NCI-H1105 treated with DMSO at 0.1 percent for 48 hours (cell line): Measurements from ENCODE around the gene PLP2.
"Not testable (repeated sequence)": the region's sequence is repeated elsewhere in the genome, so short reads cannot be mapped to it uniquely, and the experiment has no call there.

ENCODE experiments used
- DNase-seq: peaks from one replicate; lab custom pipeline; 2025; lab: John Stamatoyannopoulos, UW

Gene PLP2

GRCh38 chrX:49171752-49172279, at the start of gene PLP2:
PLP2 (plus strand) TSS chrX:49171898; CDS start chrX:49172001, 103 bp downstream.
- DNase-seq: peak; percentile 29

DNA sequence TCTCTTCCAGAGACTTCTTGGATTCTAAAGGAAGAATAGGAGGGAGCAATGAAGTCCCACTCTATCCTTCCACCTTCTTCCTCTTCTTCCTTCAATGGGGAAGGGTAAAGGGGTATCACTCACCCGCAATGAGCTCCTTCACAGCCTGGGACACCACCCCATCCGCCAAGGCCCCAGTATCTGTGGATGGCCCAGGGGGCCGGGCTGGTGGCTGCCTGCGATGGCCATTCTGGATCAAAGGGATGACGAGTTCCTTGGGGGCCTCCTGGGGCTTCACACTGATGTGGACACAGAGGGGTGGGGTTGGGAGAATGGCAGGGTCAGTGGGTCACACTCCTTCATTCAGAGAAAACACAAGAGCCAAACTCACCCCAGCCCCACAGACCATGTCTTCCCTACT, 49.2 kb upstream of the PLP2 start:
- no peak for DNase-seq

DNA sequence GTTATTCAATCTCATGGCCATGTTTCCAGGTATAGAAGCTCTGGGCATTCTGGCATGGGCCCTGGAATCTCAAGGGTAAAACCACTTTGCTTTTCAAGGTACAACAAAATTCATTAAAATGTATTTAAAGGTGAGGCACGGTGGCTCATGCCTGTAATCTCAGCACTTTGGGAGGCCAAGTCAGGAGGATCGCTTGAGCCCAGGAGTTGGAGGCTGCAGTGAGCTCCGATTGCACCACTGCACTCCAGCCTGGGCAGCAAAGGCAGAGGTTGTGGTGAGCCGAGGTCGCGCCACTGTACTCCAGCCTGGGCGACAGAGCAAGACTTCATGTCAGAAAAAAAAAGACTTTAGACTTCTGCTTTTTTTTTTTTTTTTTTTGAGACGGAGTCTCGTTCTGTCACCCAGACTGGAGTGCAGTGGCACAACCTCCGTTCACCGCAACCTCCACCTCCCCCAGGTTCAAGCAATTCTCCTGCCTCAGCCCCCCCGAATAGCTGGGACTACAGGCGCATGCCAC, 43.9 kb upstream of the PLP2 start:
- DNase-seq: not testable (repeated sequence)

GRCh38 chrX:49129427-49129826, 42.3 kb upstream of the PLP2 start:
- DNase-seq: no peak

DNA sequence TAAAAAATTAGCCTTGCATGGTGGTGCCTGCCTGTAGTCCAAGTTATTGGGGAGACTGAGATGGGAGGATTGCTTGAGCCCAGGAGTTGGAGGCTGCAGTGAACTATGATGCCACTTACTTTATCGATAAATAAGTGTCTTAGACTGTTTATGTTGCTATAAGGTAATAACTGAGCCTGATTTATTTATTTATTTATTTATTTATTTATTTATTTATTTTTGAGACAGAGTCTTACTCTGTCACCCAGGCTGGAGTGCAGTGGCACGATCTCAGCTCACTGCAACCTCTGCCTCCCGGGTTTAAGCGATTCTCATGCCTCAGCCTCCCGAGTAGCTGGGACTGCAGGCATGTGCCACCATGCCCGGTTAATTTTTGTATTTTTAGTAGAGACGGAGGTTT, 39.4 kb upstream of the PLP2 start:
- not testable (repeated sequence) for DNase-seq

- no peak for DNase-seq
Observed at GRCh38 chrX:49133759-49134158, 37.9 kb upstream of the PLP2 start.

DNA sequence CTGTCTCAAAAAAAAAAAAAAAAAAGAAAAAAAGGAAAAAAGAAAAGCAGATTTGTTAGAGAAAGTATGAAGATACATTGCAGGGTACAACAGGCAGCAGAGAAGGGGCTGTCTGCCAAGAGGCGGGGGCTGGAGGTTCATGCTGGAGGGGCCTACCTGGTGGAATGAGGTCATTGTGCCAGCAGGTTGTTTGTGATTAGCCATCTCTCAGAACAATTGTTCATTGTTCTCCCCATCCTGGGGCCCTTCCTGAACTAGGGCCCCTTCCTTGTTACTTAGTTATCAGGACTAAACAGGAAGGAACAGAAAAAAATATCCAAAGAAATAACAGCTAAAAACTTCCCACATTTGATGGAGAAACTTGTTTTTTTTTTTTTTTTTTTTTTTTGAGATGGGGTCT, 34.2 kb upstream of the PLP2 start:
- DNase-seq: no peak

DNA sequence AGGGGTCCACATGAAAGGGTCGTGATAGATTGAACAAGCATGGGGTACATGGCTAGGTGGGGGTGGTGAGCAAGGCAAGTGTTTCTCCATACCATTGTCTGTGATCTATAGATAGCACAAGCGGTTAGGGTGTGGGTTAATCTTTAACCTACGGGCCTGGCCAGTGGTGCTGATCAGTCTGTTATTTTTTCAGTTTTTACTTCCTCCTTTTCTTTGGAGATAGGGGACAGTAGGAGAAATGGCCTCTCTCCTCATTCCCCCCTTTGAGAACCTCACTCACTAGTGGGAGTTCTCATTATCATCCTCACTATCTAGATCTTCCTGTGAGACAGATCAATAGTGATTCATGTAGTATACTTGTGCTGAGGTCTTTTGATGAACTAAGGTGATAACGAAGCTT, 32.0 kb upstream of the PLP2 start:
- DNase-seq: no peak

DNA sequence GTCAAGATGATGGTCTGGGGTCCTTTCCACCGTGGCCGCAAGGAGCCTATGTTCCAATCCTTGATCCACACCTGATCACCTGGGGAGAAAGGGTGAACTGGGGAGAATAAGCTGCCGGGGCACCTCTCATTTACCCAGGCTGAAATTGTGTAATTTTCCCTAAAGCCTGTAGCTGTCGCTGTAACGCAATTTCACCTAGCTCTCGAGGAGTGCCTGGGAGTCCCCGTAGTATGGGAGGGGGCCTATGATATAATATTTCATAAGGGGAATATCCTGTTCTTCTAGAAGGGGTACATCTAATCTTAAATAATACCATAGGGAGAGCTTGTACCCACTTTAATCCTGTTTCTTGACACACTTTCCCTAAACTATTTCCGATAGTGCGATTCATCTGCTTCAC, 29.4 kb upstream of the PLP2 start:
- DNase-seq: not testable (repeated sequence)

- not testable (repeated sequence) for DNase-seq
Observed at GRCh38 chrX:49143154-49143553, 28.5 kb upstream of the PLP2 start.

GRCh38 chrX:49147282-49147681, 24.4 kb upstream of the PLP2 start:
- DNase-seq: no peak

DNA sequence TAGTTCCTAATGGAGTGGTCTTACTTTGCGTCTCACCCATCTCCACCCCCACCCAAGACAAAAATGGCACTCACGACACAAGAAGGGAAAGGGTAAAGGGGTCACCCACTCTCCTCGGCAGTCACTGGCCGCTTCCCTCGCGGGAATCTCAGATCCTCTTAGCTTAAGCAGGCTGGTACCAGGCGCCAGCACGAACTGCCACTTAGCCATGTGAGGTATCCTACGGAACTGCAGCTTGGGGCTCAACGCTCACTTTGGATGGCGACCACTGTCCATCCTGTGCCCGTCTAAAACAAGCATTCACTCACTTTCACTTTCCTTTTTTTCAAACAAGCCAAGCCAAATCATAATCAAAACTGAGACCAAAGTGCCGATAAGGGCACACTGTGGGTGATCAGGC, 23.8 kb upstream of the PLP2 start:
- DNase-seq: no peak

DNA sequence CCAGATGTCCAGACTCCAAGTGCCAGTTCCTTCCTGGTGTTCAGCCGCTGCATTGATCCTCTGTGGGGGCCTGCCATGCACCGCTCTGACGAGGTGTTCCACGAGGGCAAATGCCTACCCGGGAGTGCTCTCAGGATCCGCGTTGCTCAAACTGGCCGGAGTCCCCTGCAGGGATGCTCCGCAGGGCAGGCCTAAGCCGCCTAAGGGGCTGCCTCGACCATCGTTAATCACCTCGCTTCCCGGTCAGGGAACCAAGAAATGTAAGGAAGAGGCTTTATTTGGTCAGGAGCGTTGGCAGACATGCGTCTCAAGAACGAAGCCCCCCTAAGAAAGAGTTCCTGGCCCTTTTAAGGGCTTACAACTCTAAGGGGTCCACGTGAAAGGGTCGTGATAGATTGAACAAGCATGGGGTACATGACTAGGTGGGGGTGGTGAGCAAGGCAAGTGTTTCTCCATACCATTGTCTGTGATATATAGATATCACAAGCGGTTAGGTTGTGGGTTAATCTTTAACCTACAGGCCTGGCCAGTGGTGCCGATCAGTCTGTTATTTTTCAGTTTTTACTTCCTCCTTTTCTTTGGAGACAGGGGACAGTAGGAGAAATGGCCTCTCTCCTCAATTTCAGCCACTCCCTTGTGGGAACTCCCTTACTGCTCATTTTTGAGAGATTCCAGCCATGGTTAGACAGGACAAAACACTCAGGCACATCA, 23.2 kb upstream of the PLP2 start:
- not testable (repeated sequence) for DNase-seq

DNA sequence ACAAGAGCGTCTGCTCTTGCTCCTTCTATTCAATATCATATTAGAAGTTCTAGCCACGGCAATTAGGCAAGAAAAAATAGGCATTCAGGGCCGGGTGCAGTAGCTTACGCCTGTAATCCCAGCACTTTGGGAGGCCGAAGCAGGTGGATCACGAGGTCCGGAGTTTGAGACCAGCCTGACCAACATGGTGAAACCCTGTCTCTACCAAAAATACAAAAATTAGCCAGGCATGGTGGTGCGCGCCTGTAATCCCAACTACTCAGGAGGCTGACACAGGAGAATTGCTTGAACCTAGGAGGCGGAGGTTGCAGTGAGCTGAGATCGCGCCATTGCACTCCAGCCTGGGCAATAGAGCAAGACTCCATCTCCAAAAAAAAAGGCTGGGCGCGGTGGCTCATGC, 22.4 kb upstream of the PLP2 start:
- DNase-seq: not testable (repeated sequence)

DNA sequence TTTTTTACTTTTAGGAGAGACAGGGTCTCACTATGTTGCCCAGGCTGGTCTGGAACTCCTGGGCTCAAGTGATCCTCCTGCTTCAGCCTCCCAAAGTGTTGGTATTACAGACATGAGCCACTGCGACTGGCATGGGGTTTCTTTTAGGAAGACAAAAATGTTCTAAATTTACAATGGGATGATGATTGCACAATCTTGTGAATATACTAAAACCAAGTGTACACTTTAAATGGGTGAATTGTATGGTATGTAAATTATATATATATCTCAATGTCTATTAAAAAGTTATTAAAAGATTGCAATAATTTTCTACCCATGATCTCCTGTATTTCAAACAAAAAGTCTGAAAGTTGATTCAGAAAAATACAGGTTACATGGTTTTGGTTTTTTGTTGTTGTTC, 18.2 kb upstream of the PLP2 start:
- DNase-seq: no peak

GRCh38 chrX:49155243-49155899, 16.3 kb upstream of the PLP2 start:
- peak; percentile 27 for DNase-seq

GRCh38 chrX:49155900-49156837, 15.5 kb upstream of the PLP2 start:
- peak; percentile 75 for DNase-seq

DNA sequence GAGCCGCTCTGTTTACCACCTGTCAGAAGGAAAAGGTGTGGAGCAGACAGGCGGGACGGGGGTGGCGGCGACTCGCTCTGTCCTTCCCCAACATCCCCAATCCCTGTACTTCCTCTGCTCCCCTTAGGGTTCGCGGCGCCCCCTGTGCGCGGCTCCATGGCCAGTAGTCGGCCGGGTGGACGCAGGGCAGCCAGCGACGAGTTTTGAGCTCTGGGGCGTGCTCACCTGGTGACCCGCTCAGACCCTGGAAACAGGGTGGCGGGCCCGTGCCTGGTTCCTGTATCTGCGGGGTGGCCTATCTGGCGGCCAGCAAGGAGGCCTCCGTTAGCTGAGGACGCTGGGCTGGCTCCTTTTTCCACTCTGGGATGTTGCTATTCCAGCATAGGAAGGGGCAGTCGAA, 14.5 kb upstream of the PLP2 start:
- DNase-seq: no peak

DNA sequence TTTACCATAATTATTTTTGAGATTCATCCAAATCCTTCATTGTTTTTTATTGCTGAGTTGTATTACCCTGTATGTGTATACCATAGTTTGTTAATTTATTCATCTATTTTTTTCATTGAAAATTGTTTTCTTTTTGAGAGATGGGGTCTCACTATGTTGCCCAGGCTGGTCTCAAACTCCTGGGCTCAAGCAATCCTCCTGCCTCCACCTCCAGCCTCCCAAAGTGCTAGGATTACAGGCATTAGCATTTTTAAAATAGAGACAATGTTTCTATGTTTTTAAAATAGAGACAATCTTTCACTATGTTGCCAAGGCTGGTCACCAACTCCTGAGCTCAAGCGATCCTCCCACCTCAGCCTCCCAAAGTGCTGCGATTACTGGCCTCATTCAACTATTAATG, 10.8 kb upstream of the PLP2 start:
- DNase-seq: no peak

DNA sequence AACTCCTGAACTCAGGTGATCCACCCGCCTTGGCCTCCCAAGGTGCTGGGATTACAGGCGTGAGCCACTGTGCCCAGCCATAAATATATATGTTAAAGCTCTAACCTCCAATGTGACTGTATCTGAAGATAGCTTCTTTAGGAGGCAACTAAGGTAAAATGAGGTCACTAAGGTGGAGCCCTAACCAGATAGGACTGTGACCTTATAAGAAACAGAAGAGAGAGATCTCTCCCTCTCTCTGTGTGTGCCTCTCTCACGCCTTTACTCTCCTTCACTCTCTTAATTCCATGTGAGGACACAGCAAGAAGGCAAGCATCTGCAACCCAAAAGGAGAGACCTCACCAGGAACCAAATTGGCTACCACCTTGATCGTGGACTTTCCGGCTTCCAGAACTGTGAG, 10.1 kb upstream of the PLP2 start:
- no peak for DNase-seq

DNA sequence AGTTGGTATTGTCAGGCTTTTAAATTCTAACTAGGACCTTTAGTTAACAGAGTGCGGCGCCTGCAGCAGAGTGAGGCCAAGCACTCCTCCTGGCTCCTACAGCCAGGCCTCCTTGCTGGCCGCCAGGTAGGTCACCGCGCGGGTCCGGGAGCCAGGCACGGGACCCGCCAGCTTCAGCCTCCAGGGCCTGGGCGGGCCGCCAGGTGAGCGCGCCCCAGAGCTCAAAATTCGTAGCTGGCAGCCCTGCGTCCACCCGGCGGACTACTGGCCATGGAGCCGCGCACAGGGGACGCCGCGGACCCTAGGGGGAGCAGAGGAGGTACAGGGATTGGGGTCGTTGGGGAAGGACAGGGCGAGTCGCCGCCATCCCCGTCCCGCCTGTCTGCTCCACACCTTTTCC, 9.1 kb upstream of the PLP2 start, which contains the start of gene MAGIX:
MAGIX (plus strand) TSS at position 139 of the 400 bp plus-strand sequence; CDS start at position 271, 132 bp downstream.
- DNase-seq: no peak
